Gastroesophageal sphincter (tissue), 3 donors: ENCODE measurements around the gene FBXO5.

Experiments used
- EP300 ChIP-seq: sonication (generic); formaldehyde crosslinking; IDR thresholded peaks from one replicate; pipeline ENCODE4 v1.6.1; 2017; ENCODE audit warnings: antibody characterized with exemption, mild to moderate bottlenecking
- POLR2A ChIP-seq, 2 donors: fragments of 450-650 bp; IDR thresholded peaks; one replicate each; pipeline ENCODE4 v1.6.1; 2017; ENCODE audit warnings: antibody characterized with exemption in 2 of 2, mild to moderate bottlenecking in 2 of 2, moderate library complexity in 1 of 2
- POLR2AphosphoS5 ChIP-seq: sonication (generic); formaldehyde crosslinking; IDR thresholded peaks from one replicate; pipeline ENCODE4 v1.6.1; 2017; ENCODE audit warnings: antibody characterized with exemption
- TF ChIP-seq, protein P1 (sequence below), 4 experiments: fragments of 200-600 bp in 2 of 4; fragments of 450-650 bp in 2 of 4; sonication (generic) in 1 of 4; IDR thresholded peaks; one replicate each; pipeline ENCODE4 v1.5.1; 2017 to 2019; ENCODE audit warnings: antibody characterized with exemption in 4 of 4, mild to moderate bottlenecking in 2 of 4, moderate library complexity in 2 of 4

DNA sequence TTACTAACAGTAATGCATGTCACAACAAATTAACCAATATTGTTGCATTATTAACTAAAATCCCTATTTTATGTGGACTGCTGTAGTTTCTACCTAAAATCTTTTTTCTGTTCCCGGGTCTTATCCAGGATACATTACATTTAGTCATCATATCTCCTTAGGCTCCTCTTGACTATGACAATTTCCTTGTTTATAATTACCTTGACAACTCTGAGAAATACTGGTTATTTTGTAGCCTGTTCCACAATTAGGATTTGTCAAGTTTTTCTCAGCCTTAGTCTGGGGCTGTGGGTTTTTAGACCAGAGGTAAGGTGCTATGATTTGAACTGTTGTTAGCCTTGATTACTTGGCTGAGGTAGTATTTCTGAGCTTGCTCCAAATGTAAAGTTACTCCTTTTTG, 3.7 kb downstream of the FBXO5 start:
- TF ChIP-seq POLR2AphosphoS5 (no peak), POLR2A (IDR thresholded peaks at IDR 0.05) (no peak), EP300 (no peak)
- TF ChIP-seq, protein P1, sequence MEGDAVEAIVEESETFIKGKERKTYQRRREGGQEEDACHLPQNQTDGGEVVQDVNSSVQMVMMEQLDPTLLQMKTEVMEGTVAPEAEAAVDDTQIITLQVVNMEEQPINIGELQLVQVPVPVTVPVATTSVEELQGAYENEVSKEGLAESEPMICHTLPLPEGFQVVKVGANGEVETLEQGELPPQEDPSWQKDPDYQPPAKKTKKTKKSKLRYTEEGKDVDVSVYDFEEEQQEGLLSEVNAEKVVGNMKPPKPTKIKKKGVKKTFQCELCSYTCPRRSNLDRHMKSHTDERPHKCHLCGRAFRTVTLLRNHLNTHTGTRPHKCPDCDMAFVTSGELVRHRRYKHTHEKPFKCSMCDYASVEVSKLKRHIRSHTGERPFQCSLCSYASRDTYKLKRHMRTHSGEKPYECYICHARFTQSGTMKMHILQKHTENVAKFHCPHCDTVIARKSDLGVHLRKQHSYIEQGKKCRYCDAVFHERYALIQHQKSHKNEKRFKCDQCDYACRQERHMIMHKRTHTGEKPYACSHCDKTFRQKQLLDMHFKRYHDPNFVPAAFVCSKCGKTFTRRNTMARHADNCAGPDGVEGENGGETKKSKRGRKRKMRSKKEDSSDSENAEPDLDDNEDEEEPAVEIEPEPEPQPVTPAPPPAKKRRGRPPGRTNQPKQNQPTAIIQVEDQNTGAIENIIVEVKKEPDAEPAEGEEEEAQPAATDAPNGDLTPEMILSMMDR (IDR thresholded peaks at IDR 0.05): no peak
